Bone marrow (tissue), 2 donors: ENCODE data around the gene UBAC2.
A peak's percentile ranks its signal among the peaks of the same experiment; 100 is the strongest.

Source experiments
- DNase-seq, 2 donors: peaks; one replicate each; lab custom pipeline; 2025; lab: John Stamatoyannopoulos, UW

Gene UBAC2

GRCh38 chr13:99311748-99312492, 111.3 kb downstream of the UBAC2 start:
- no peak for DNase-seq

- DNase-seq, result peak; percentile 29 to 97
Observed at GRCh38 chr13:99312493-99312883, 111.8 kb downstream of the UBAC2 start.

- DNase-seq, result no peak
Observed at GRCh38 chr13:99313501-99313900, 112.8 kb downstream of the UBAC2 start.

- DNase-seq, result no peak
Observed at GRCh38 chr13:99313941-99314340, 113.3 kb downstream of the UBAC2 start.

GRCh38 chr13:99314640-99315176, 114.1 kb downstream of the UBAC2 start:
- DNase-seq, result no peak

- no peak for DNase-seq
Observed at GRCh38 chr13:99315186-99315585, 114.5 kb downstream of the UBAC2 start.

- DNase-seq, result no peak
Observed at GRCh38 chr13:99316224-99316623, 115.6 kb downstream of the UBAC2 start.

- no peak for DNase-seq
Observed at GRCh38 chr13:99316657-99317256, 116.1 kb downstream of the UBAC2 start.

GRCh38 chr13:99320693-99321481, 120.2 kb downstream of the UBAC2 start:
- peak in 1 of 2 donors; percentile 40 for DNase-seq

GRCh38 chr13:99321709-99322108, 121.1 kb downstream of the UBAC2 start:
- no peak for DNase-seq

GRCh38 chr13:99322297-99323103, 121.8 kb downstream of the UBAC2 start:
- DNase-seq, result peak in 1 of 2 donors; percentile 87

GRCh38 chr13:99323488-99323887, 122.8 kb downstream of the UBAC2 start:
- no peak for DNase-seq

GRCh38 chr13:99326012-99326411, 125.4 kb downstream of the UBAC2 start:
- no peak for DNase-seq

- no peak for DNase-seq
Observed at GRCh38 chr13:99327126-99327525, 126.5 kb downstream of the UBAC2 start.

GRCh38 chr13:99327761-99328160, 127.1 kb downstream of the UBAC2 start:
- no peak for DNase-seq

- DNase-seq, result no peak
Observed at GRCh38 chr13:99329477-99329876, 128.8 kb downstream of the UBAC2 start.

- no peak for DNase-seq
Observed at GRCh38 chr13:99330942-99331341, 130.3 kb downstream of the UBAC2 start.

GRCh38 chr13:99331881-99332293, 131.2 kb downstream of the UBAC2 start:
- no peak for DNase-seq

- no peak for DNase-seq
Observed at GRCh38 chr13:99332456-99332855, 131.8 kb downstream of the UBAC2 start.

- DNase-seq, result no peak
Observed at GRCh38 chr13:99334221-99334620, 133.6 kb downstream of the UBAC2 start.

- no peak for DNase-seq
Observed at GRCh38 chr13:99335087-99335486, 134.4 kb downstream of the UBAC2 start.

GRCh38 chr13:99335603-99336002, 134.9 kb downstream of the UBAC2 start:
- DNase-seq, result no peak
